Activated CD8-positive, alpha-beta T cell treated with anti-CD3 and anti-CD28 coated beads for 36 hours (primary cell): ENCODE measurements around the gene TMEM232. TPM values are rescaled to one million over a fixed set of nuclear protein-coding genes. Genes with fewer than 3 reads are reported as not detected.

Experiments
- ATAC-seq: fragments of 200-7000 bp; cut with Tn5 transposase; one replicate; pipeline ENCODE4 v1.10.0; 2021; ENCODE audit warnings: mild to moderate bottlenecking, moderate library complexity
- CTCF ChIA-PET: fragments of 350-600 bp; sonication (Branson Sonifier 250); formaldehyde crosslinking; loops from one replicate; lab custom pipeline; 2021; ENCODE audit warnings: antibody characterized with exemption; lab: Charles Lee
- POLR2A ChIA-PET: fragments of 350-600 bp; sonication (Branson Sonifier 250); formaldehyde crosslinking; loops from one replicate; lab custom pipeline; 2021; ENCODE audit warnings: antibody characterized with exemption; lab: Charles Lee
- DNase-seq: peaks from one replicate; pipeline ENCODE4 v3.0.0-alpha.2; 2020
- H3K27ac Mint-ChIP-seq: one replicate; pipeline ENCODE4 v1.8.0; 2021; ENCODE audit warnings: mild to moderate bottlenecking, mixed read lengths
- H3K27me3 Mint-ChIP-seq: one replicate; pipeline ENCODE4 v1.8.0; 2021; ENCODE audit warnings: mixed read lengths
- H3K36me3 Mint-ChIP-seq: one replicate; pipeline ENCODE4 v1.8.0; 2021; ENCODE audit warnings: low read depth, mixed read lengths
- H3K4me1 Mint-ChIP-seq: one replicate; pipeline ENCODE4 v1.8.0; 2021; ENCODE audit warnings: low read depth, mixed read lengths
- H3K4me3 Mint-ChIP-seq: one replicate; pipeline ENCODE4 v1.8.0; 2021; ENCODE audit warnings: mild to moderate bottlenecking, moderate library complexity, mixed read lengths
- H3K9me3 Mint-ChIP-seq: one replicate; pipeline ENCODE4 v1.8.0; 2021; ENCODE audit warnings: mixed read lengths
- CTCF ChIP-seq: fragments of 200-600 bp; IDR thresholded peaks from one replicate; pipeline ENCODE4 v1.8.0; 2022; ENCODE audit warnings: antibody characterized with exemption, mild to moderate bottlenecking
- intact Hi-C: fragments of 100-400 bp; cut with micrococcal nuclease; formaldehyde crosslinking; loops from one replicate; pipeline ENCODE4 v1.10.0; 2022
- total RNA-seq, 2 experiments: library from RNA; stranded (reverse); gene quantifications; one replicate each; pipeline ENCODE4 v1.2.3, GENCODE V29; 2021

Gene TMEM232
- total RNA-seq, 2 experiments from 2014 or later: 0.27 to 0.49 TPM

GRCh38 chr5:110751902-110752762, 25.7 kb upstream of the TMEM232 start:
- peaks cover 50% of the 10 kb centered on the region for H3K4me1 Mint-ChIP-seq
- intact Hi-C loops: loop anchor here (5.0 kb wide), 1 partner anchor 340 kb away; the partner anchor contains the start of gene WDR36

DNA sequence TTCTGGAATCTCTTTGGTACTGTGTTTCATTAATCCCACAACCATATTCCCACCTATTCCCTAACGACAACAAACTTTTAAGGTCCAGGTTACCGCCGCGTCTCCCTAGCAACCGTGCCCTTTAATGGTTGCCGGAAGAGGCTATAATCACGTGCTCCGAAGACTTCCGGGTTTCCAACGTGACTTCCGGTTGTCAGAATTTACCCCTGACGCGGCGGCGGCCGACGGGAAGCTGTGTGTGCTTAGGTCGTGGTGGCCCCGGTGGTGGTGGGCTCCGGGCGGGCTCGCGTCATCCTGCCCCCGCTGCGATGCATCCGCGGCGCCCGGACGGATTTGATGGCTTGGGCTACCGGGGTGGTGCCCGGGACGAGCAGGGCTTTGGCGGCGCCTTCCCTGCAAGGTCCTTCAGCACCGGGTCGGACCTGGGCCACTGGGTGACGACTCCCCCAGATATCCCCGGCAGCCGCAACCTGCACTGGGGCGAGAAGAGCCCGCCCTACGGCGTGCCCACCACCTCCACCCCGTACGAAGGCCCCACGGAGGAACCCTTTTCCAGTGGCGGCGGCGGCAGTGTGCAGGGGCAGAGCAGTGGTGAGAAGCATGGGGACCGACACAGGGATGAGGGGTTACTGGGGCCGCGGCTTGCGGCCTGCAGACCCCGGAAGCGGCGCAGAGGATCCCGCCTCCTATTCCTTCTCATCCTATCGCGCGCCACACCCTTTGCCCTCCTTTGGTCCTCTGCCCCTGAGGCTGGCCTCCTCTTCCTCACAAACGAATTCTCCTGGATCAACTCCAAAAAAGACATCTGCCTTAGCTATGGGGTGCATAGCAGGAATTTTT, 12.6 kb upstream of the TMEM232 start, which contains the start of gene SLC25A46:
TSS of gene SLC25A46 (plus strand) at position 196 of the 840 bp plus-strand sequence. CDS start at position 309, 113 bp downstream.
- intact Hi-C loops: no loop called here
- peaks cover 3% of the 10 kb centered on the region for H3K27me3 Mint-ChIP-seq
- H3K4me1 Mint-ChIP-seq: peaks cover 23% of the 10 kb centered on the region
- ChIA-PET CTCF (interaction anchor here (3.9 kb wide), 1 partner anchor 18 kb away, joined by 19 read pairs; no protein-coding TSS in a partner anchor), POLR2A (interaction anchor here (0.7 to 1.5 kb wide), 7 partner anchors 10 to 379 kb away, joined by 3 to 6 read pairs (median 3); partner anchors contain the start of genes TMEM232 and WDR36)
- H3K9me3 Mint-ChIP-seq: no peaks in the 10 kb centered on the region
- peak within 1 kb of the TSS; percentile 96 for H3K4me3 Mint-ChIP-seq
- DNase-seq: peak; percentile 94
- no peak for TF ChIP-seq CTCF
- peak within 1 kb of the TSS; percentile 94 for H3K27ac Mint-ChIP-seq
- peaks cover 4% of the 10 kb centered on the region for H3K36me3 Mint-ChIP-seq
- ATAC-seq: peak; percentile 88

More at GRCh38 chr5:110751902-110752762, 25.7 kb upstream of the TMEM232 start:
- ATAC-seq: peak; percentile 95
- H3K27ac Mint-ChIP-seq: peak overlapping the region; percentile 94
- peak overlapping the region; percentile 51 for H3K4me3 Mint-ChIP-seq
- CTCF ChIA-PET: interaction anchor here (1.8 kb wide), 1 partner anchor 11 kb away, joined by 10 read pairs; no protein-coding TSS in a partner anchor
- POLR2A ChIA-PET: no interaction called here
- peak; percentile 63 for DNase-seq
- H3K27me3 Mint-ChIP-seq: no peaks in the 10 kb centered on the region
- peaks cover 55% of the 10 kb centered on the region for H3K36me3 Mint-ChIP-seq
- no peaks in the 10 kb centered on the region for H3K9me3 Mint-ChIP-seq
- no peak for TF ChIP-seq CTCF

DNA sequence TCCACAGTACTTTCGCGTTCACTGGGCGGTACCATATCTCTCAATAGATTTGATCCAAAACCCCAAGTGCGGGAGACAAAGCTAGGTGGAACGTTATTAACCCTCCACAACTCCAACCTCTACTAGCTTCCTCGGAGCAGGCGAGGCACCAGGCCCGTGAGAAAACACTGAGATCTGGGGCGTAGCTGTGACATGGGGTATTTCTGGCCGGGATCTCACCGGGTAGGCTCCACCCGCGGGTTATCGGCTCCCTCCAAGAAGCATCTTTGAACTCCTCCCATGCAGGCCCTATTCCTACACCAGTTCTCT, 12.0 kb upstream of the TMEM232 start:
- intact Hi-C loops: no loop called here
- H3K4me3 Mint-ChIP-seq: peak overlapping the region; percentile 96
- H3K4me1 Mint-ChIP-seq: peaks cover 23% of the 10 kb centered on the region
- peak overlapping the region; percentile 94 for H3K27ac Mint-ChIP-seq
- ChIA-PET CTCF (interaction anchor here (1.4 to 3.9 kb wide), 2 partner anchors 19 to 1050 kb away, joined by 4 to 19 read pairs; no protein-coding TSS in a partner anchor), POLR2A (interaction anchor here (0.7 to 1.5 kb wide), 6 partner anchors 10 to 356 kb away, joined by 3 to 6 read pairs (median 3); partner anchors contain the start of genes TMEM232 and WDR36)
- no peak for TF ChIP-seq CTCF
- ATAC-seq (peak; percentile 71), DNase-seq (no peak)
- H3K9me3 Mint-ChIP-seq: no peaks in the 10 kb centered on the region
- peaks cover 5% of the 10 kb centered on the region for H3K27me3 Mint-ChIP-seq
- peaks cover 4% of the 10 kb centered on the region for H3K36me3 Mint-ChIP-seq

GRCh38 chr5:110736753-110737152, 10.3 kb upstream of the TMEM232 start:
- DNase-seq: no peak
- Mint-ChIP-seq H3K36me3 (peaks cover 3% of the 10 kb centered on the region), H3K27ac (no peak overlapping the region), H3K9me3 (no peaks in the 10 kb centered on the region), H3K27me3 (peaks cover 11% of the 10 kb centered on the region), H3K4me1 (peaks cover 18% of the 10 kb centered on the region), H3K4me3 (no peak overlapping the region)
- POLR2A ChIA-PET: interaction anchor here (0.6 to 1.4 kb wide), 3 partner anchors 12 to 63 kb away, joined by 3 to 5 read pairs (median 3); no protein-coding TSS in a partner anchor
- ATAC-seq: no peak
- no peak for TF ChIP-seq CTCF
- intact Hi-C loops: no loop called here
- CTCF ChIA-PET: no interaction called here
